Stimulated activated CD4-positive, alpha-beta T cell treated with anti-CD3 and anti-CD28 coated beads, TNF-alpha, amount 100 ng/mL, for 4 hours (primary cell): ENCODE measurements around the gene LZTS2.

ENCODE experiments used
- DNase-seq, 3 experiments: peaks; one replicate each; pipeline ENCODE4 v3.0.0-alpha.2; 2020; ENCODE audit warnings: low read depth in 3 of 3

The LZTS2 gene

GRCh38 chr10:100978121-100978900, 21.3 kb upstream of the LZTS2 start:
- DNase-seq, result no peak

GRCh38 chr10:100978901-100979195, 20.8 kb upstream of the LZTS2 start:
- DNase-seq, result no peak

- DNase-seq, result no peak
Observed at GRCh38 chr10:100979791-100980272, 19.8 kb upstream of the LZTS2 start.

GRCh38 chr10:100980311-100980710, 19.3 kb upstream of the LZTS2 start:
- no peak for DNase-seq

- no peak for DNase-seq
Observed at GRCh38 chr10:100980711-100981110, 18.9 kb upstream of the LZTS2 start.

GRCh38 chr10:100981178-100981772, 18.3 kb upstream of the LZTS2 start:
- DNase-seq, result no peak

GRCh38 chr10:100982916-100983830, 16.4 kb upstream of the LZTS2 start:
- DNase-seq, result no peak

GRCh38 chr10:100983868-100984671, 15.5 kb upstream of the LZTS2 start:
- no peak for DNase-seq

GRCh38 chr10:100984672-100985177, 14.9 kb upstream of the LZTS2 start:
- DNase-seq, result no peak

GRCh38 chr10:100985336-100985735, 14.3 kb upstream of the LZTS2 start:
- no peak for DNase-seq

GRCh38 chr10:100986623-100986951, 13.0 kb upstream of the LZTS2 start:
- DNase-seq, result no peak

GRCh38 chr10:100986952-100987684, 12.5 kb upstream of the LZTS2 start, which contains the start of the genes MRPL43 and TWNK:
Gene MRPL43 (minus strand): TSS chr10:100987497. CDS start chr10:100987443, 54 bp downstream.
Gene TWNK (plus strand): TSS chr10:100987543. CDS start chr10:100988211, 668 bp downstream.
- peak; percentile 73 to 76 (median 74) for DNase-seq

- no peak for DNase-seq
Observed at GRCh38 chr10:100987685-100988049, 11.9 kb upstream of the LZTS2 start.

- DNase-seq, result no peak
Observed at GRCh38 chr10:100988166-100988565, 11.4 kb upstream of the LZTS2 start.

- no peak for DNase-seq
Observed at GRCh38 chr10:100989088-100989487, 10.5 kb upstream of the LZTS2 start.

GRCh38 chr10:100993986-100994708, 5.5 kb upstream of the LZTS2 start:
- no peak for DNase-seq

GRCh38 chr10:100995181-100995580, 4.4 kb upstream of the LZTS2 start:
- DNase-seq, result no peak

- peak in 2 of 3 experiments; percentile 24 to 26 for DNase-seq
Observed at GRCh38 chr10:100996678-100997359, 2.8 kb upstream of the LZTS2 start.
